ENCODE measurements around the gene EBLN1.

DNA sequence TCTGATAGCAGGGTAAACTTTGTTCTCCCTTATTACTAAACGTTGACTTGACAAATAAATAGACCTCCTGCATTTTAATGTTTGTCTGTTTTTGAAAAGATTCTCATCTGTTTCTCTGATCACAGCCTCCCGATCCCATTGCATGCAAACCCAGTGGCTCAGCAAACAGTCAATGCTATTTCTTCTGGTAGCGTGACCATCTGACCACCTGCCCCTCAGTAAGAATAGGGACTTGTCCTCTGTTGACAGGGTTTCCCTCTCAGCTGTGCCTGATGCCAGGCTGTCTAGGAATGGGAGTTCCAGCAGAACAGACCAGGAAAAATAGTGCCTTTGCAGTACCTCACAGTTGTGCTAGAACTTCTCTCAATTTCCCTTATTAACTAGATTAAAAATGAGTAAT, 40.7 kb upstream of the EBLN1 start:
- no peak for TF ChIP-seq BRCA1 (IDR thresholded peaks at IDR 0.05; ENCODE audit: low read depth, low read length)
- no peak for TF ChIP-seq SP4 (IDR thresholded peaks at IDR 0.05; ENCODE audit: low read length)
- TF ChIP-seq CTCF (IDR thresholded peaks at IDR 0.05; ENCODE audit: control extremely low read depth in 1 of 3, insufficient read depth in 1 of 3, low read depth in 1 of 3, low read length in 3 of 3): no peak
- TF ChIP-seq SP2 (IDR thresholded peaks at IDR 0.05; ENCODE audit: low read length): no peak
- TF ChIP-seq EZH2 (IDR thresholded peaks at IDR 0.05; ENCODE audit: low read depth, low read length, severe bottlenecking): no peak
- no peak for TF ChIP-seq POLR2A (IDR thresholded peaks at IDR 0.05; ENCODE audit: control extremely low read depth in 1 of 2, low read depth in 2 of 2, low read length in 2 of 2)
- no peak for TF ChIP-seq CEBPB (IDR thresholded peaks at IDR 0.05; ENCODE audit: low read depth, low read length)

All from H1 (cell line).